Loucy (cell line): ENCODE results near the gene DNAJB13.

Experiments
- CTCF ChIP-seq: fragments of 200-600 bp; sonication (generic); conservative IDR thresholded peaks from 2 replicates; pipeline ENCODE4 v1.5.1; 2014; ENCODE audit warnings: mild to moderate bottlenecking, antibody characterized with exemption, low read length
- EZH2phosphoT487 ChIP-seq: fragments of 200-600 bp; IDR thresholded peaks from 2 replicates; pipeline ENCODE4 v1.6.1; 2018; ENCODE audit warnings: antibody characterized with exemption, mild to moderate bottlenecking, moderate library complexity, borderline replicate concordance

GRCh38 chr11:73961321-73961720 is 10.5 kb downstream of the DNAJB13 start:
- no peak for TF ChIP-seq CTCF
- no peak for TF ChIP-seq EZH2phosphoT487
